Smooth muscle cell (in vitro differentiated cells): ENCODE results near the gene ANGPT4. TPM values are rescaled to one million over a fixed set of nuclear protein-coding genes. Genes with fewer than 3 reads are reported as not detected.

ENCODE experiments used
- DNase-seq: peaks from one replicate; lab custom pipeline; 2025; ENCODE audit not compliant: unreplicated experiment; lab: John Stamatoyannopoulos, UW
- H2AFZ ChIP-seq: fragments of 200-600 bp; sonication (generic); 2 replicates; pipeline ENCODE4 v1.6.0; 2016; ENCODE audit warnings: antibody characterized with exemption, low read depth, mild to moderate bottlenecking
- H3F3A ChIP-seq: fragments of 200-600 bp; sonication (generic); 2 replicates; pipeline ENCODE4 v1.6.0; 2017; ENCODE audit warnings: antibody characterized with exemption, low read depth
- H3K27ac ChIP-seq: fragments of 200-600 bp; sonication (generic); 2 replicates; pipeline ENCODE4 v1.5.1; 2016; ENCODE audit warnings: low read depth, mild to moderate bottlenecking
- H3K27me3 ChIP-seq: fragments of 200-600 bp; sonication (generic); 2 replicates; pipeline ENCODE4 v1.6.1; 2016; ENCODE audit warnings: low read depth, mild to moderate bottlenecking
- H3K36me3 ChIP-seq: fragments of 200-600 bp; sonication (generic); 2 replicates; pipeline ENCODE4 v1.5.1; 2016; ENCODE audit warnings: low read depth
- H3K4me1 ChIP-seq: fragments of 200-600 bp; sonication (generic); 2 replicates; pipeline ENCODE4 v1.5.1; 2016; ENCODE audit warnings: low read depth
- H3K4me2 ChIP-seq: fragments of 200-600 bp; sonication (generic); 2 replicates; pipeline ENCODE4 v1.6.0; 2016; ENCODE audit warnings: mild to moderate bottlenecking
- H3K4me3 ChIP-seq: fragments of 200-600 bp; sonication (generic); 2 replicates; pipeline ENCODE4 v1.5.1; 2016; ENCODE audit warnings: mild to moderate bottlenecking
- H3K79me2 ChIP-seq: fragments of 200-600 bp; sonication (generic); 2 replicates; pipeline ENCODE4 v1.6.0; 2016; ENCODE audit warnings: low read depth, mild to moderate bottlenecking
- H3K9ac ChIP-seq: fragments of 200-600 bp; sonication (generic); 2 replicates; pipeline ENCODE4 v1.6.0; 2016; ENCODE audit warnings: low read depth
- H3K9me3 ChIP-seq: fragments of 200-600 bp; sonication (generic); replicated peaks from 2 replicates; pipeline ENCODE4 v1.5.1; 2016; ENCODE audit warnings: low read depth
- H4K20me1 ChIP-seq: fragments of 200-600 bp; sonication (generic); 2 replicates; pipeline ENCODE4 v1.6.0; 2016; ENCODE audit warnings: low read depth
- WGBS: methylation state at CpG from one replicate; pipeline ENCODE4 v1.1.7; 2016; ENCODE audit warnings: low lambda C conversion rate; 5-methylcytosine and 5-hydroxymethylcytosine counted together
- polyA plus RNA-seq: library from polyadenylated mRNA; unstranded; fragments of >200 nt; fragmentation: Nextera tagmentation; extraction: Ambion mirVana; gene quantifications from 2 replicates; pipeline ENCODE4 v1.2.1, GENCODE V29; 2016
- total RNA-seq: library from RNA; depleted of rRNA; stranded (reverse); fragments of >200 nt; gene quantifications from 2 replicates; pipeline ENCODE4 v1.2.3, GENCODE V29; 2014
- TF ChIP-seq, protein P1 (sequence below): fragments of 200-600 bp; sonication (generic); IDR thresholded peaks from 2 replicates; pipeline ENCODE4 v1.5.1; 2017; ENCODE audit warnings: borderline replicate concordance, mild to moderate bottlenecking, antibody characterized with exemption; ENCODE audit not compliant: insufficient read depth, poor library complexity, severe bottlenecking

Gene ANGPT4
- total and polyA plus RNA-seq, 2 experiments from 2014 or later: 0.39 TPM; not detected in 1

DNA sequence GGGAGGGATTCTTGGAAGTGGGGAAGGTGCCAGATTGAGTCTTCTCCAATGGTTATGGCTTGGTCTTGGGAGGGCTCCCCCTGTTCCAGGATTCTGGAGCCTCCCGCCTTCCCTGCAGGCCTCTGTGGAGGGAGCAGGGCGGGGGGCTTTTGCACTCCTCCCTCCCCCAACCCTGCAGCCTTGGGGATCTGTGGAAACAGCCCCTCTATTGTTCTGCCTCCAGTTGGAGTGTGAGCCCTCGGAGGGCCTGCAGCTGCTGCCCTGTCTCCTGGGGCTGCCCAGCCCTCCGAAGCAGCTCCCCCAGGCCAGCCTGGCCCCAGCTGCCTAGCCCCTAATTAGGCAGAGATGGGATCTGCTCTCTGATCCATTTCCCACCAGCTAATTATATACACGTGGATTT, 67.9 kb downstream of the ANGPT4 start:
- Histone ChIP-seq H3K27me3 (peaks cover 2% of the 10 kb centered on the region), H3K79me2 (no peaks in the 10 kb centered on the region)

GRCh38 chr20:846894-847278, 69.2 kb downstream of the ANGPT4 start:
- TF ChIP-seq, protein P1, sequence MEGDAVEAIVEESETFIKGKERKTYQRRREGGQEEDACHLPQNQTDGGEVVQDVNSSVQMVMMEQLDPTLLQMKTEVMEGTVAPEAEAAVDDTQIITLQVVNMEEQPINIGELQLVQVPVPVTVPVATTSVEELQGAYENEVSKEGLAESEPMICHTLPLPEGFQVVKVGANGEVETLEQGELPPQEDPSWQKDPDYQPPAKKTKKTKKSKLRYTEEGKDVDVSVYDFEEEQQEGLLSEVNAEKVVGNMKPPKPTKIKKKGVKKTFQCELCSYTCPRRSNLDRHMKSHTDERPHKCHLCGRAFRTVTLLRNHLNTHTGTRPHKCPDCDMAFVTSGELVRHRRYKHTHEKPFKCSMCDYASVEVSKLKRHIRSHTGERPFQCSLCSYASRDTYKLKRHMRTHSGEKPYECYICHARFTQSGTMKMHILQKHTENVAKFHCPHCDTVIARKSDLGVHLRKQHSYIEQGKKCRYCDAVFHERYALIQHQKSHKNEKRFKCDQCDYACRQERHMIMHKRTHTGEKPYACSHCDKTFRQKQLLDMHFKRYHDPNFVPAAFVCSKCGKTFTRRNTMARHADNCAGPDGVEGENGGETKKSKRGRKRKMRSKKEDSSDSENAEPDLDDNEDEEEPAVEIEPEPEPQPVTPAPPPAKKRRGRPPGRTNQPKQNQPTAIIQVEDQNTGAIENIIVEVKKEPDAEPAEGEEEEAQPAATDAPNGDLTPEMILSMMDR: no peak
- H3K36me3 ChIP-seq: no peaks in the 10 kb centered on the region
- no peak overlapping the region for H3K9ac ChIP-seq
- no peak overlapping the region for H2AFZ ChIP-seq
- H4K20me1 ChIP-seq: peaks cover 40% of the 10 kb centered on the region
- no peaks in the 10 kb centered on the region for H3K79me2 ChIP-seq
- WGBS: 94% methylated on average over 6 of the region's 7 CpGs
- no peak overlapping the region for H3K27ac ChIP-seq
- peaks cover 15% of the 10 kb centered on the region for H3K27me3 ChIP-seq
- H3K9me3 ChIP-seq: no peaks in the 10 kb centered on the region
- no peaks in the 10 kb centered on the region for H3F3A ChIP-seq
- no peak overlapping the region for H3K4me3 ChIP-seq
- no peaks in the 10 kb centered on the region for H3K4me1 ChIP-seq
- no peak for DNase-seq
- H3K4me2 ChIP-seq: no peak overlapping the region

More for the DNA sequence above, 67.9 kb downstream of the ANGPT4 start:
- no peak overlapping the region for H2AFZ ChIP-seq
- H3K36me3 ChIP-seq: no peaks in the 10 kb centered on the region
- H3K4me2 ChIP-seq: no peak overlapping the region
- 80% methylated on average over 5 of the region's 5 CpGs for WGBS
- TF ChIP-seq, protein P1: no peak
- H3F3A ChIP-seq: no peaks in the 10 kb centered on the region
- no peak overlapping the region for H3K27ac ChIP-seq
- H3K4me3 ChIP-seq: no peak overlapping the region
- peaks cover 38% of the 10 kb centered on the region for H4K20me1 ChIP-seq
- no peaks in the 10 kb centered on the region for H3K9me3 ChIP-seq
- H3K4me1 ChIP-seq: no peaks in the 10 kb centered on the region
- DNase-seq: no peak
- H3K9ac ChIP-seq: no peak overlapping the region

DNA sequence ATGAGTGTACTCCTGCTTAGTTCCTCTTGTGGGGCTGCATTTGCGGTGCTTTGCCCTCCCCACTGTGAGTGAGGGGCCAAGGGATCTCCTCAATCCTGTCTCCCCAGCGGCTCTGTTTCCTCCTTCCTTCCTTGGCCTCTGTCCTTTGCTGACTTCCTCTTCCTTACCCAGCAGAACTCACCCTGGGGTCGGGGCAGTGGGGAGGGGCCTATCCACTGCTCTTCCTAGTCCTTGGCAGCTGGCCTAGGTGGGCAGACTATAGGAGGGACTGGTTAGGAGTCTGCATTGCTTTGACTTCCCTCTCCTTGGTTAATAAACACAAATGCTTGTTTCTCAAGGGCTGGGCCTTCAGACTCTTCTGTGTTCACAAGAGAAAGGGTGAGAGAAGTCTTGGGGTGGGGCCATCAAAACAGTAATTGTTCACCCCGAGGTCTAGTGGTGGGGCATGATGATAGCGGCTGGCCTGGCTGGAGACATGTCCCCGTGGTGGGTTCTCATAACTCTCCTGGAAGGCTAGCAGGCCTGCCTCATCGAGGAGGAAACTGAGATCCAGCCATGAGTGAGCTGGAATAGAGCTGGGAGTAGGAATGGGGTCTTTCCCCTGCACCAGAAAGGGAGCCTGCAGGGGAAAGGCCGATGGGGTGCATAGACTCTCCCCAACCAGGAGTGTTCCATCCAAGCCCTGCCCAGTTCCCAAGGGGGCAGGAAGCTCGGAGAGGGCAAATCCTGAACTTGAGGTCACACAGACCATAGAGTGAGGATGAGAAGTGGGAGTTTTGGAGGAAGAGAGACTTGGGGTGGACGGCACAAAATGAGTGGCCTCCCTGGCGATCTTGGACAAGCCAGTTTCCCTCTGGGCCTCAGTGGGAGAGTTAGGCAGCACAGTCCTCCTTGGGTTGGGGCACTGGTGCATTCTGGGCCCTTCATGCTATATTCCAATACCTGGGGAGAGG, 69.9 kb downstream of the ANGPT4 start:
- Histone ChIP-seq H3K27me3 (peaks cover 22% of the 10 kb centered on the region), H3K36me3 (no peaks in the 10 kb centered on the region), H2AFZ (no peak overlapping the region), H3K4me1 (no peaks in the 10 kb centered on the region), H3K4me3 (no peak overlapping the region), H3K4me2 (no peak overlapping the region), H3K79me2 (no peaks in the 10 kb centered on the region), H3K9ac (no peak overlapping the region), H3K27ac (no peak overlapping the region), H3F3A (no peaks in the 10 kb centered on the region), H4K20me1 (peaks cover 45% of the 10 kb centered on the region), H3K9me3 (no peaks in the 10 kb centered on the region)
- WGBS: 93% methylated on average over 11 of the region's 11 CpGs
- DNase-seq: no peak
- TF ChIP-seq, protein P1: no peak
